Mucosa of stomach (tissue), 1 donor: ENCODE data around the gene TMBIM6.

ENCODE experiments used
- H3K27me3 ChIP-seq: one replicate; pipeline ENCODE4 v1.7.0; 2013; ENCODE audit warnings: mild to moderate bottlenecking, low read length; ENCODE audit not compliant: control insufficient read depth, insufficient read depth
- H3K36me3 ChIP-seq: one replicate; pipeline ENCODE4 v1.7.0; 2013; ENCODE audit warnings: low read length; ENCODE audit not compliant: control insufficient read depth, insufficient read depth
- H3K4me1 ChIP-seq: one replicate; pipeline ENCODE4 v1.7.0; 2013; ENCODE audit warnings: mild to moderate bottlenecking, low read length; ENCODE audit not compliant: control insufficient read depth, insufficient read depth
- H3K4me3 ChIP-seq: one replicate; pipeline ENCODE4 v1.7.0; 2013; ENCODE audit warnings: low read length
- H3K9ac ChIP-seq: one replicate; pipeline ENCODE4 v1.7.0; 2013; ENCODE audit warnings: mild to moderate bottlenecking, low read length, moderate library complexity
- H3K9me3 ChIP-seq: one replicate; pipeline ENCODE4 v1.7.0; 2013; ENCODE audit warnings: mild to moderate bottlenecking, low read length, moderate library complexity; ENCODE audit not compliant: control insufficient read depth
- donor health status: Pancreatic carcinoma.

Gene TMBIM6, protein sequence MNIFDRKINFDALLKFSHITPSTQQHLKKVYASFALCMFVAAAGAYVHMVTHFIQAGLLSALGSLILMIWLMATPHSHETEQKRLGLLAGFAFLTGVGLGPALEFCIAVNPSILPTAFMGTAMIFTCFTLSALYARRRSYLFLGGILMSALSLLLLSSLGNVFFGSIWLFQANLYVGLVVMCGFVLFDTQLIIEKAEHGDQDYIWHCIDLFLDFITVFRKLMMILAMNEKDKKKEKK

DNA sequence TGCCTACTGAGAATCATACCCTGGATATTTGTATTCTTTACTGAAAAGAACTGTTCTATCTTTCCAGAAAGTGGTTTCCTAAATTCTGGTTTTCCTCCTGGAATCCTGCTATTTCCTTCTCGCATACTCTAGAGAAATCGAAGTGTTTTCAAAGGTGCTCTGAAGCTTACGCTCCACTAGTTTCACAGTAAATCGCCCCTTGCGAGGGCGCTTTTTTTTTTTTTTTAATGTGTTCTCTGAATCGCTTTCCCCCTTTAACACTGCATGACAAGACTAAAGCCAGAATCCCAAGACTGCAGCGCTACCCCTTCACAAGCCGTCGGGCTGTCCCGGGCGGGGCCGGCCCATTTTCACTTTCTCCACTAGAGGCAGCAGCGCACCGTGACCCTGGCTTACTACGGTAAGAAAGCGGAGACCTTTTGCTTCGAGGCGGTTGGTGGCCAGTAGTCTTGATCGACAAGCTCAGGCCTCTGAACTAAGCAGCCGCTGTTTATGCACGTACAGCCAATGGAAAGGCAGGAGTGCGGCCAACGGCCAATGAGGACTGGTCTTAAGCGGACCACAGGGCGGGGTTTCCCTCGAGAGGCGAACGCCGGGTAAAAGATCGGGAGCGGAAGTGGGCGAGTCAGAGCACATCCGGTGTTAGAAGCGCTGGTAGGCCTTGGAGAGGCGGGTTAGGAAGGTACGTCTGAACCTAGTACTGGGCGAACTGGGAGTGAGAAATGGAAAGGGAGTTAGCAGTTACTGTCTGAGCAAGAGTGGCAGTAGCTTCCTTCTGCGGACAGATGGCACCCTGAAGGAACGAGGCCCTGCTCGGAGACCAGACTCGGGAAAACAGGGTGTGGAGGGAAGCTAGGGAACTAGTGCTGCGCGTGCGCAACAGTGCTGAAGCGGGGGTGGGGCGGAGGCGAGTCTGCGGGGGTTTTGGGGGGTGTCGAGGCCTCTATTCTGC is at the start of gene TMBIM6:
TSS of gene TMBIM6 (plus strand) at position 628 of the 952 bp plus-strand sequence. CDS start 10,937 bp downstream, outside the sequence.
- Histone ChIP-seq H3K4me1 (peaks cover 14% of the 10 kb centered on the region), H3K9me3 (no peaks in the 10 kb centered on the region), H3K9ac (peak within 1 kb of the TSS; percentile 100), H3K27me3 (no peaks in the 10 kb centered on the region), H3K4me3 (peak within 1 kb of the TSS; percentile 90), H3K36me3 (no peaks in the 10 kb centered on the region)

DNA sequence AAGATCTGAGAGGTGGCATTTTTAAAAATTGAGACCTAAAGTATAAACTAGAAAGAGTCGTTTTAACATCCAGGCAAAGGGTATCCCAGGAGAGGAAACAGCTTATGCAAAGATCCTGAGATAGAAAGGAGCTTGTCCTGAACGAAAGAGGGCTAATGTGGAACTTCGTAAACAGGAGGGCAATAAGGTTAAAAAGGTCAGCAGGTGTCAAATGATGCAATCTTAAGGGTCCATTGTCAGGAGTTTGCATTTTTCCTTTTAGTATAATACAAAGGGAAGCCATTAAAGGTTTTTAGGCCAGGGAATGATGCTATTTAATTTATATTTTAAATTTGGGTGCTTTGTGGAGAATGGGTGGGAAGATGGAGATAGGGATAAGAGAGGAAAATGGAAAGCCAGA is 48.5 kb upstream of the TMBIM6 start:
- Histone ChIP-seq H3K9ac (no peak overlapping the region), H3K4me3 (no peak overlapping the region), H3K27me3 (no peaks in the 10 kb centered on the region), H3K9me3 (no peaks in the 10 kb centered on the region), H3K36me3 (no peaks in the 10 kb centered on the region), H3K4me1 (peaks cover 17% of the 10 kb centered on the region)

DNA sequence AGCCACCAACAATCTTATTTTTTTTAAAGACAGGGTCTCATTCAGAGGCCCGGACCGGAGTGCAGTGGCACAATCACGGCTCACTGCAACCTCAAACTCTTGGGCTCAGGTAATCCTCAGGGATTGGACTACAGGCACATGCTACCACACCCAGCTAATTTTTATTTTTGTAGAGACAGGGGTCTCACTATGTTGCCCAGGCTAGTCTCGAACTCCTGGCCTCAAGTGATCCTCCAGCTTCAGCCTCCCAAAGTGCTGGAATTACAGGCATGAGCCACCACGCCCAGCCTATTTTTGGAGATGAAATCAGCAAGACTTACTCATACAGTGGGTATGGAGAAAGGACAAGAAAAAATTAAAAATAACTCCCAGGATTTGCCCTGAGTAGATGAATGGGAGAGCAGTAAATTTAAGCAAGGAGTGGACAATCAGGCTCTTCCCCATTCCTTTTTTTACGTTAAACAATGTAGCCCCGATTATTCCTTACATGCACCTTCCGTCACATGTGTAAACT is 47.4 kb upstream of the TMBIM6 start:
- no peaks in the 10 kb centered on the region for H3K36me3 ChIP-seq
- H3K27me3 ChIP-seq: no peaks in the 10 kb centered on the region
- no peak overlapping the region for H3K4me3 ChIP-seq
- no peaks in the 10 kb centered on the region for H3K9me3 ChIP-seq
- no peak overlapping the region for H3K9ac ChIP-seq
- H3K4me1 ChIP-seq: peaks cover 17% of the 10 kb centered on the region

DNA sequence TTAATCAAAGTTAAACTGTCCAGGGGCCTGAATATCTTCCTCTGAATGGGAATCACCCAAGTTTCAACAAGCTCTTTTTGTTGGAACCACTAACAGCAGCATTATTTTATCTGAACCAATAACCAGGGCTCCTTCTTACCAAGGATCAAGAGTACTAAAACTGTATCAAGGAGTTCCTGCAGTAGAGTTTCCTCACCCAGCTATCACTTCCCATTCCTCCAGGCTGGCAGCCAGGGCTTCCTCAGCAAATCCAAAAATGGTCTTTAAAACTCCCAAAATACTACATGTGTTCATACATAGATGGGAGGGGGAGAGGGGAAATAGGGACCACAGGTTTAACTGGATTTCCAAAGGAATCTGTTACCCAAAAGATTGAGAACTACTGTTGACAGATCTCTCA is 44.6 kb upstream of the TMBIM6 start:
- Histone ChIP-seq H3K9me3 (no peaks in the 10 kb centered on the region), H3K4me1 (no peaks in the 10 kb centered on the region), H3K9ac (no peak overlapping the region), H3K36me3 (no peaks in the 10 kb centered on the region), H3K27me3 (no peaks in the 10 kb centered on the region), H3K4me3 (no peak overlapping the region)

DNA sequence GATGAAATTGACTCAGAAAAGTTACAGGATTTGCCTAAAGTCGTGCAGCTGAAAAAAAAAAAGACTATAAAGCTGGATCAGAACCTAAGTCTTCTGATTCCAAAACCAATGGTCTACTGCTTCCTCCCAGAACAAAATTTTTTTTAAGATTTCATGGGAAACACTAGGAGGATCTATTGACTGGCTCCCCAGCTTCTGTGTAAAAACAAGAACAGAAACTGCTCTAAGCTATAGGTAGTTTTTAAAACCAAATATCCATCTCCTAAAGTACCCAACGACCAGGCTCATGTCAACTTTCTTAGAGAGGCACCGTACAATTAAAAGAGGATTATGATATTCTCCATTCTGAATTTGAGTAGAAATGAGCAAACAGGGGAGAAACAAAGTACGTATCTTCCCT is 43.5 kb upstream of the TMBIM6 start:
- Histone ChIP-seq H3K4me1 (no peaks in the 10 kb centered on the region), H3K9ac (no peak overlapping the region), H3K9me3 (no peaks in the 10 kb centered on the region), H3K4me3 (no peak overlapping the region), H3K27me3 (no peaks in the 10 kb centered on the region), H3K36me3 (no peaks in the 10 kb centered on the region)

DNA sequence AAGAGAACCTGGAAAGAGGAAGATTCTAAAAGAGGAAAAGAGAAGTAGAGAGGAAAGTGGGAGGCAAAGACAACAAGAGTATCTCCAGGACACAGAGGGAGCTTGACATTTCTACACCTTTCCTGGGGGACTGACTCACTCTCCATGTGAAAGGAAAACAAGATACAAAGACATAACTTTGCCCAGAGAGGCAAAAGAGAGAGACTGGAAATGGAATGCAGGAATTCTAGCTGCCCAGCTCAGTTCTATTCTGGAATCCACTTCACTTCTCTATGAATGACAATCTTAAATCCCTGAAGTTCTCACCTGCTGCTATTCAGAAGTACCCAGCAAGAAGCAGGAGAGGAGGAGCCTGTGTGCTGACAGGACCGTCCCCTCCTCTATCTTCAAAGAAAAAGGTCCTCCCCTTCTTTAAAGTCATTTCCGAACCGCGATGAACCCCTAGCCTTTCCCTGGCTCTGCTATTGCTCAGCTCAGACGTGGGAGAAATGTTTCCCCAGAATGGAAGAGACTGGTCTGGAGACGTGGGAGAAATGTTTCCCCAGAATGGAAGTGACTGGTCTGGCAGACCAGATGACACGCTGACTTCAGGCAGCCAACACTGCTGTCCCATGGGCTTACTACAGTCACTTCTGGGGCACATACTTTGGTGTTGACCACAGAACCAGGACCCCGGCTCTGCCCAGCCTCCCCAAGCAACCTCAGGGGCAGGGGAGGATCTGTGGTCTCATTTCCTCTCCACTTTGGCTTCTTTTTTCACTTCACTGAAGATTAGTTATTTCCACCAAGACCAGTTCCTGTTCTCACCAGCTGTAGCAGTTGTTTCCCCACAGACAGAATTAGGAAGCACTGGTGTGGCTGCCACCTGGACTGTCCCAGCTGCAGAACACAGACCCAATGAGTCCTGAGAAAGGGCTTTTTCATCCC is 42.5 kb upstream of the TMBIM6 start:
- no peaks in the 10 kb centered on the region for H3K4me1 ChIP-seq
- H3K9ac ChIP-seq: no peak overlapping the region

DNA sequence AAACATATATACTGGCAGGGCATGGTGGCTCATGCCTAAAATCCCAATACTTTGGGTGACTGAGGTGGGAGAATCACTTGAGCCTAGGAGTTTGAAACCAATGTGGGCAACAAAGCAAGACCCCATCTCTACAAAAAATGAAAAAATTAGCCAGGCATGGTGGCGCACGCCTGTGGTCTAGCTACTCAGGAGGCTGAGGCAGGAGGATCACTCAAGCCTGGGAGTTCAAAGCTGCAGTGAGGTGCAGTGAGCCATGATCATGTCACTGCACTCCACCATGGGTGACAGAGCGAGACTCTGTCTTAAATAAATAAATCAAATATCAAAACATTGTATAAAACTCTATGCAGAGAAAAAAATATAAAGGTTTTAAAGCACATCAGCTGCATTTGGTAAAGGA is 39.3 kb upstream of the TMBIM6 start:
- Histone ChIP-seq H3K9ac (no peak overlapping the region), H3K9me3 (no peaks in the 10 kb centered on the region), H3K4me3 (no peak overlapping the region), H3K27me3 (peaks cover 16% of the 10 kb centered on the region), H3K36me3 (no peaks in the 10 kb centered on the region), H3K4me1 (no peaks in the 10 kb centered on the region)

More for the DNA sequence above, 42.5 kb upstream of the TMBIM6 start:
- Histone ChIP-seq H3K9me3 (no peaks in the 10 kb centered on the region), H3K27me3 (no peaks in the 10 kb centered on the region), H3K36me3 (no peaks in the 10 kb centered on the region), H3K4me3 (no peak overlapping the region)

DNA sequence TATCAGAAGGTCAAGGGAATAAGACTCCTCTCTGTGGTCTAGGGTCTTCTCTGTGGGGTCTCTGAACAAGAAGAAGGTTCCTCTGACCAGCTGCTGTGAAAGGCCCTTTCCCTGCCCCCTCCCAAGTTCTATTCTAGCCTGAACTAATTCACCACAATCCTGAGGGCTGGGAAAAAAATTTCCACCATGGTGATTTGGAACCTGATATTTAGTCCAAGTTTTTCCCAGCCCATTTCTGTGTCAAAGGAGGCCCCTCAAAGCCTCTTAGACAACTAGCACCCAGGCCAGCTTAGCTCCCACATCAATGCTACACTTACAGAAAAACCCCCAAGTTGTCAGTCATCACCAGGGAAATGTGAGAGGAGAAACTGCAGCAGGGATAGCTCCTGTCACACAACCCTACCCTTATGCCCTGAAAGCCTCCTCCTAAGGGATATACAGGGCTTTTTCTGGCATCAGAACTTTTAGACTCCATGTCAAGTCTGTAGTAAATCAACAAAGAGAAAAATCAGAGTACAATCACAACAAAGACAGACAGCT is 38.6 kb upstream of the TMBIM6 start:
- no peaks in the 10 kb centered on the region for H3K9me3 ChIP-seq
- H3K4me3 ChIP-seq: no peak overlapping the region
- H3K9ac ChIP-seq: no peak overlapping the region
- H3K27me3 ChIP-seq: peaks cover 17% of the 10 kb centered on the region
- H3K36me3 ChIP-seq: no peaks in the 10 kb centered on the region
- no peaks in the 10 kb centered on the region for H3K4me1 ChIP-seq

DNA sequence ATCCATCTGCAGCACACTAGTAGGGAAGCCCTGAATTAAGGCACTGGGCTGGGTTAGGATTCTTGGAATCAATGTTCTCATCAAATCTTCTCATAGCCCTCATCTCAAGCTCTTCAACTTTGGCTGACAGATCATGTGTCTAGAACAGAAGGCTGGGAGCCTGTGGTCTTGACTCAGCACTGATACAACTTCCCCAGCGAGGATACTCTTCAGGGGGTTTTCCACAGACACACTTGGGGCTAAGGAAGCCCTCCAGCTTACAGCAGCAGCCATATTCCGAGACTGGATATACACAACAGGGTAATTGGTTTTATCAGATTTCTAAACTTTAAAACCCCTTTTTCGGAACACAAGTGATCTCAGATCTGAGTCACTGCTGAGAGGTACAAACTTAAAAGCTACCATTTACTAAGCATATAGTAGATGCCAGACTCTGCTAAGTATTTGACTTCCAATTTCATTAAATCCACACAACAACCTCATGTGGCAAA is 37.7 kb upstream of the TMBIM6 start:
- Histone ChIP-seq H3K27me3 (peaks cover 17% of the 10 kb centered on the region), H3K36me3 (no peaks in the 10 kb centered on the region), H3K4me1 (no peaks in the 10 kb centered on the region), H3K9me3 (no peaks in the 10 kb centered on the region), H3K9ac (no peak overlapping the region), H3K4me3 (no peak overlapping the region)

DNA sequence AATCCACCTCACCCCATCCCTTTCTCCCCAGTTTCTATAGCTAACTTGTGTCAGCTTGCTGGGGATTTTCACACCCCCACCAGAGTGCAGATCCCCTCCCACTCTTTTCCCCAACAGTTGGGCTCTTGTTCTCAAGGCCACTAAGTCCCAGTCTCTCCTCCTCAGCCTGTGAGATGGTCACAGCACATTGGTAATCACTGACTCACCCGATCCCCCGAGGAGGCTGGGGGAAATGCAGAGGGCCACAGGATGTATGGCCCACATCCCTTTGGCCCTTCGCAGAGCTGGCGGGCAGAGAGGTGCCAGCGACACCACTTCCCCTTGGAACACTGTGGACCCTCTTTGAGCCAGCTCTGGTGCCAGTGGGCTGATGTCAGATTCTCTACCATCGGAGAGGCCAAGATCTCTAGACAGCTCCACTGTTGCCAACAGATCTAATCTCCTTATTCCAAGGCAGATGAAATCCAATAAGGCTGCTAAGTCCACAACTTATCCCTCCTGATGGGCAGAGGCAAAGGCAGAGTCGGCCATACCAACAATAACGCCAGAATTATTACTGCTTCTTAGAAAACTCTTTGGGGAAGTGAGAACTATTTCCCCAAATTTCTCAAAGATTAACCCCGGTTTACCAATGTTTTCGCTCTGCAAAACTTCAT is 35.8 kb upstream of the TMBIM6 start:
- no peaks in the 10 kb centered on the region for H3K9me3 ChIP-seq
- H3K27me3 ChIP-seq: peaks cover 17% of the 10 kb centered on the region
- no peak overlapping the region for H3K4me3 ChIP-seq
- no peaks in the 10 kb centered on the region for H3K36me3 ChIP-seq
- H3K9ac ChIP-seq: peak overlapping the region; percentile 61
- H3K4me1 ChIP-seq: no peaks in the 10 kb centered on the region
